Heart left ventricle (tissue), 16 donors: ENCODE measurements around the gene GPC2. TPM values are rescaled to one million over a fixed set of nuclear protein-coding genes. Genes with fewer than 3 reads are reported as not detected.

Source experiments
- ATAC-seq, 4 donors: fragments of 200-7000 bp; cut with Tn5 transposase; one replicate each; pipeline ENCODE4 v1.9.1; 2020 to 2022; ENCODE audit warnings: moderate library complexity in 4 of 4, mild to moderate bottlenecking in 3 of 4, moderate number of reproducible peaks in 1 of 4
- DNase-seq, 5 donors: peaks; one replicate each; pipeline ENCODE4 v3.0.0-alpha.2; 2020
- H3K27ac ChIP-seq, 12 donors: fragments of 200-600 bp; sonication (generic) in 4 of 12; one replicate each; pipeline versions ENCODE4 v1.5.0 to v1.8.0; 2016 to 2022; ENCODE audit warnings: mild to moderate bottlenecking in 2 of 12
- H3K27me3 ChIP-seq, 9 donors: fragments of 200-600 bp; sonication (generic) in 2 of 9; one replicate each; pipeline versions ENCODE4 v1.5.1 to v1.8.0; 2016 to 2022; ENCODE audit warnings: mild to moderate bottlenecking in 3 of 9
- H3K36me3 ChIP-seq, 9 donors: fragments of 200-600 bp; sonication (generic) in 2 of 9; one replicate each; pipeline versions ENCODE4 v1.5.0 to v1.8.0; 2018 to 2022; ENCODE audit warnings: mild to moderate bottlenecking in 2 of 9
- H3K4me1 ChIP-seq, 12 donors: fragments of 200-600 bp; sonication (generic) in 4 of 12; one replicate each; pipeline versions ENCODE4 v1.5.0 to v1.8.0; 2016 to 2022; ENCODE audit warnings: mild to moderate bottlenecking in 3 of 12
- H3K4me3 ChIP-seq, 12 donors: fragments of 200-600 bp; sonication (generic) in 4 of 12; one replicate each; pipeline versions ENCODE4 v1.5.0 to v1.8.0; 2017 to 2022; ENCODE audit warnings: mild to moderate bottlenecking in 9 of 12, moderate library complexity in 4 of 12
- H3K9me3 ChIP-seq, 12 donors: fragments of 200-600 bp; sonication (generic) in 4 of 12; one replicate each; pipeline versions ENCODE4 v1.5.0 to v1.8.0; 2016 to 2022; ENCODE audit warnings: mild to moderate bottlenecking in 1 of 12
- CTCF ChIP-seq, 12 donors: fragments of 200-600 bp; sonication (generic) in 4 of 12; IDR thresholded peaks; one replicate each; pipeline versions ENCODE4 v1.5.0 to v1.8.0; 2018 to 2022; ENCODE audit warnings: antibody characterized with exemption in 12 of 12, mild to moderate bottlenecking in 5 of 12
- POLR2A ChIP-seq, 2 donors: fragments of 450-650 bp; IDR thresholded peaks; one replicate each; pipeline ENCODE4 v1.6.1; 2017; ENCODE audit warnings: antibody characterized with exemption in 2 of 2, mild to moderate bottlenecking in 2 of 2, moderate library complexity in 2 of 2
- WGBS, 4 donors: extraction: QIAGEN DNeasy Blood & Tissue Kit in 2 of 4; methylation state at CpG; one replicate each; pipeline versions ENCODE4 v1.1.5 to v1.1.7; 2013 to 2018; 5-methylcytosine and 5-hydroxymethylcytosine counted together
- intact Hi-C, 10 donors: fragments of 100-400 bp; cut with DNase I; formaldehyde crosslinking; loops; one replicate each; pipeline versions ENCODE4 v1.11.1 to v1.14.2; 2022
- microRNA-seq, 4 donors: library from miRNA; unstranded; fragments of <30 nt; microRNA quantifications; one replicate each; pipeline versions ENCODE4 to v1.2.0, GENCODE V29; 2017 to 2020
- polyA plus RNA-seq, 2 donors: library from polyadenylated mRNA; stranded (reverse); fragments of 200-250 nt; gene quantifications; one replicate each; pipeline ENCODE4 v1.2.3, GENCODE V29; 2013
- total RNA-seq, 9 donors: library from RNA; depleted of rRNA in 2 of 9; stranded (reverse); fragments of >200 nt in 2 of 9; fragmentation: NEBNext Ultra II Directional in 3 of 9; extraction: Animal tissue kit (Norgen Biotek cat#: 25700) in 3 of 9; gene quantifications; one replicate each; pipeline versions ENCODE4 v1.1.0 to v1.2.4, GENCODE V29; 2016 to 2023
- donor health status: ischemic (EF 13 %, LVEDD 7.1; RV severe dilation, severe dysfunction).
- donor health status: healthy with polysubstance abuse.
- donor health status: DM: no; HTN: yes; CAD: no.
- donor health status: DM: no; HTN: no; CAD: no.
- donor health status: ischemic (EF 25% LVEDD 6.9; RV normal size, moderate dysfunction).
- donor health status: ischemic (EF 25% LVEDD 5.7; RV mildly dilated, moderate dysfunction).
- donor health status: healthy.
- donor health status: DM: yes; HTN: yes; CAD: no.
- donor health status: ischemic (EF 35%, LVEDD 5.7; RV mildly dilated, moderate dysfunction).
- donor health status: nonischemic (EF 11% LVEDD 7.7; RV severe dilation, severe dysfunction).
- donor health status: DM: yes; HTN: yes; CAD: no.
- donor health status: PGD.
- donor health status: ischemic (EF 29% LVEDD 5.4; RV normal size, mild dysfunction).
- donor health status: nonischemic (EF 23%, LVEDD 6.1; RV moderate dilation, normal function).

Gene GPC2
- total and polyA plus RNA-seq, 11 donors = 0.27 to 1.1 (median 0.50) TPM; not detected in 2

DNA sequence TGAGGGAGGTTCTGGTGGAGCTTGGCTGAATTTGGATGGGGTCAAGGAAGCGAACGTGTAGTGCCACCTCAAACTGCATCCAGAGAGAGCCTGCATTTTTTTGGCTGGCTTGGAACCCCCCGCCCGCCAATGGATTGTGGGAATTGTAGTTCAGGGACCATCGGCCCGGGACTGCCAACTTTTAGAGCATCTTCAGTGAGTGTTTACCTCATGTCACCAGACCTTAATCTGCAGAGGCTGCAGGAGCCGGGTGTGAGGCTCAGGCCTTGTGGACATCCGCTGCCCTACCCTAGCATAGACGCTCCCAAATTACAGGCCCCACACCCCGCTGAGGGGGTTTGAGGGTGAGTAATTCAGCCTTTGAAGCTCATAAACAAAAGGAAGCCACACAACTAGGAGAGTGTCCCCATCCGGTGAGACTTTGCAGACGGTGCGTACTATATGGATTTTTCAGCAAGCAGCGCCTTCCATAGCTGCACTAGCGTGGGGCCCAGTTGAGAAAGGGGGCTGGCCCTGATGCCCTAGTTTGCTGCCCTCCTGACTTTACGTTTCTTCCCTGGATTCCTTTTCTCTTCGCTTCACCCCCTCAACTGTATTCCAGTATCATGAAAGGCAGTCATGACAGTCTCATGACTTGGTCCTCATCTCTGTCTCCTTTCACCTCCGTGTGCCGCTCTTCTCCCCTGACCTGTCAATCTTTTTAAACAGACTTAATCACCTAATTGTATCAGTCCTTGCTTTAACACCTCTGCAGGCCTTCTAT lies 57.0 kb downstream of the GPC2 start:
- H3K4me3 ChIP-seq = peak overlapping the region; percentile 48 to 89 (median 78)
- 18 to 23% (median 21%) methylated on average over 15 to 19 of the region's 19 CpGs for WGBS, 4 donors

More for the DNA sequence above, 57.0 kb downstream of the GPC2 start:
- H3K9me3 ChIP-seq = no peaks in the 10 kb centered on the region
- ATAC-seq (peak; percentile 47 to 73 (median 66)), DNase-seq (peak; percentile 58 to 78 (median 71))
- peaks cover 0 to 5% (median 0%) of the 10 kb centered on the region in 9 donors for H3K36me3 ChIP-seq
- no peaks in the 10 kb centered on the region for H3K27me3 ChIP-seq
- peak overlapping the region; percentile 83 to 98 (median 88) for H3K27ac ChIP-seq
- intact Hi-C loops = loop anchor here in 3 of 10 donors (1.0 to 2.0 kb wide), 3 partner anchors 7 to 19 kb away; partner anchors contain the start of genes AP4M1 (in 3 of the 3) and MCM7 (in 3 of the 3)
- H3K4me1 ChIP-seq = peaks cover 0 to 29% (median 16%) of the 10 kb centered on the region in 12 donors
- no peak for TF ChIP-seq CTCF (IDR thresholded peaks at IDR 0.05)
- no peak for TF ChIP-seq POLR2A (IDR thresholded peaks at IDR 0.05)

Small RNAs within 50 kb of the gene (microRNA-seq; reads per million reads assigned to microRNA genes)
- gene MIR4658 = 0 reads per million in 4 donors

Other genes with a start within 250 kb of the GPC2 start
- gene GJC3, start 247.8 kb downstream of the GPC2 start, total RNA-seq = under 1 TPM in 1 of 9 donors, not detected in 8; 0.54 TPM
- under 1 TPM; 0.30 to 0.33 TPM for gene GJC3, start 247.8 kb downstream of the GPC2 start, polyA plus RNA-seq
- 100 to 1,000 TPM in 4 of 9 donors, 10 to 100 TPM in 5; 31.8 to 214 (median 95.4) TPM for gene AZGP1, start 201.3 kb downstream of the GPC2 start, total RNA-seq
- gene AZGP1, start 201.3 kb downstream of the GPC2 start, polyA plus RNA-seq = 100 to 1,000 TPM in 1 of 2 donors, 10 to 100 TPM in 1; 99.1 to 146 TPM
- 10 to 100 TPM; 19.4 to 65.5 (median 40.8) TPM for gene ZKSCAN1, start 161.8 kb downstream of the GPC2 start, total RNA-seq
- gene ZKSCAN1, start 161.8 kb downstream of the GPC2 start, polyA plus RNA-seq = 1 to 10 TPM; 8.5 to 9.4 TPM
- gene ZSCAN21, start 127.6 kb downstream of the GPC2 start, total RNA-seq = 10 to 100 TPM in 2 of 9 donors, 1 to 10 TPM in 7; 6.2 to 12.1 (median 7.2) TPM
- 1 to 10 TPM; 4.4 to 7.2 TPM for gene ZSCAN21, start 127.6 kb downstream of the GPC2 start, polyA plus RNA-seq
- 10 to 100 TPM; 11.7 to 21.2 (median 15.2) TPM for gene ZNF3, start 95.7 kb downstream of the GPC2 start, total RNA-seq
- gene ZNF3, start 95.7 kb downstream of the GPC2 start, polyA plus RNA-seq = 10 to 100 TPM; 11.2 to 11.5 TPM
- gene COPS6, start 88.4 kb downstream of the GPC2 start, total RNA-seq = 100 to 1,000 TPM in 7 of 9 donors, 10 to 100 TPM in 2; 53.3 to 120 (median 108) TPM
- 100 to 1,000 TPM; 115 to 130 TPM for gene COPS6, start 88.4 kb downstream of the GPC2 start, polyA plus RNA-seq
- gene MCM7, start 76.0 kb downstream of the GPC2 start, total RNA-seq = 10 to 100 TPM; 12.8 to 34.4 (median 17.2) TPM
- 10 to 100 TPM; 15.2 to 31.6 TPM for gene MCM7, start 76.0 kb downstream of the GPC2 start, polyA plus RNA-seq
- 10 to 100 TPM in 8 of 9 donors, 1 to 10 TPM in 1; 8.9 to 19.3 (median 12.3) TPM for gene AP4M1, start 75.7 kb downstream of the GPC2 start, total RNA-seq
- gene AP4M1, start 75.7 kb downstream of the GPC2 start, polyA plus RNA-seq = 10 to 100 TPM; 10.9 to 17.7 TPM
- 10 to 100 TPM; 24.9 to 80.9 (median 34.1) TPM for gene TAF6, start 58.0 kb downstream of the GPC2 start, total RNA-seq
- gene TAF6, start 58.0 kb downstream of the GPC2 start, polyA plus RNA-seq = 10 to 100 TPM; 28.7 to 48.1 TPM
- gene CNPY4, start 57.7 kb downstream of the GPC2 start, total RNA-seq = 1 to 10 TPM; 5.9 to 9.5 (median 8.3) TPM
- 10 to 100 TPM in 1 of 2 donors, 1 to 10 TPM in 1; 9.1 to 10.8 TPM for gene CNPY4, start 57.7 kb downstream of the GPC2 start, polyA plus RNA-seq
- 1 to 10 TPM; 1.3 to 2.7 (median 2.0) TPM for gene MBLAC1, start 50.4 kb downstream of the GPC2 start, total RNA-seq
- 1 to 10 TPM; 1.4 to 3.2 TPM for gene MBLAC1, start 50.4 kb downstream of the GPC2 start, polyA plus RNA-seq
- gene LAMTOR4, start 28.5 kb downstream of the GPC2 start, total RNA-seq = 100 to 1,000 TPM in 3 of 9 donors, 10 to 100 TPM in 6; 64.6 to 160 (median 91.7) TPM
- gene LAMTOR4, start 28.5 kb downstream of the GPC2 start, polyA plus RNA-seq = 100 to 1,000 TPM; 155 to 158 TPM
- 10 to 100 TPM in 2 of 9 donors, 1 to 10 TPM in 7; 4.0 to 14.9 (median 7.4) TPM for gene TRAPPC14, start 18.7 kb downstream of the GPC2 start, total RNA-seq
- gene TRAPPC14, start 18.7 kb downstream of the GPC2 start, polyA plus RNA-seq = 1 to 10 TPM; 6.2 to 9.2 TPM
- gene GAL3ST4, start 8.8 kb downstream of the GPC2 start, total RNA-seq = 1 to 10 TPM in 7 of 9 donors, under 1 TPM in 2; 0.67 to 9.0 (median 1.6) TPM
- 1 to 10 TPM in 1 of 2 donors, under 1 TPM in 1; 0.80 to 1.3 TPM for gene GAL3ST4, start 8.8 kb downstream of the GPC2 start, polyA plus RNA-seq
- 1 to 10 TPM in 2 of 9 donors, under 1 TPM in 6, not detected in 1; 0.09 to 1.3 (median 0.58) TPM for gene STAG3, start 537 bp upstream of the GPC2 start, total RNA-seq
- under 1 TPM; 0.11 to 0.88 TPM for gene STAG3, start 537 bp upstream of the GPC2 start, polyA plus RNA-seq
- 1 to 10 TPM in 1 of 9 donors, under 1 TPM in 2, not detected in 6; 0.63 to 2.7 (median 0.97) TPM for gene PVRIG, start 42.6 kb upstream of the GPC2 start, total RNA-seq
- under 1 TPM; 0.08 to 0.11 TPM for gene PVRIG, start 42.6 kb upstream of the GPC2 start, polyA plus RNA-seq
- gene SPDYE3, start 130.3 kb upstream of the GPC2 start, total RNA-seq = not detected
- gene SPDYE3, start 130.3 kb upstream of the GPC2 start, polyA plus RNA-seq = under 1 TPM; 0.03 to 0.15 TPM
- 10 to 100 TPM in 4 of 9 donors, 1 to 10 TPM in 5; 6.2 to 15.1 (median 10.0) TPM for gene PILRB, start 180.7 kb upstream of the GPC2 start, total RNA-seq
- gene PILRB, start 180.7 kb upstream of the GPC2 start, polyA plus RNA-seq = 10 to 100 TPM in 1 of 2 donors, 1 to 10 TPM in 1; 8.7 to 24.2 TPM
- gene PILRA, start 196.1 kb upstream of the GPC2 start, total RNA-seq = 10 to 100 TPM in 2 of 9 donors, 1 to 10 TPM in 6, under 1 TPM in 1; 0.69 to 30.5 (median 3.4) TPM
- gene PILRA, start 196.1 kb upstream of the GPC2 start, polyA plus RNA-seq = 1 to 10 TPM; 1.8 to 2.5 TPM